A549 (cell line): ENCODE data around the gene MYO18B. TPM values are rescaled to one million over a fixed set of nuclear protein-coding genes. Genes with fewer than 3 reads are reported as not detected.

Source experiments
- ATAC-seq, 2 experiments: fragments of 200-7000 bp in 1 of 2; fragments of >200 bp in 1 of 2; cut with Nextera tagmentation in 1 of 2; cut with Tn5 transposase in 1 of 2; 3 replicates each; pipeline versions ENCODE4 v1.8.0 to v1.9.1; 2018 to 2020; ENCODE audit warnings: mild to moderate bottlenecking in 1 of 2, moderate library complexity in 1 of 2
- CTCF ChIA-PET: fragments of 300-600 bp; sonication (Branson Sonifier 250); formaldehyde crosslinking; extraction: SDS; loops from one replicate; lab custom pipeline; 2021; ENCODE audit warnings: antibody characterized with exemption, inconsistent platforms; lab: Yijun Ruan, JAX
- POLR2A ChIA-PET: fragments of 350-600 bp; formaldehyde crosslinking; extraction: SDS; loops from one replicate; lab custom pipeline; 2021; ENCODE audit warnings: antibody characterized with exemption, inconsistent platforms; lab: Yijun Ruan, JAX
- DNase-seq, 2 experiments: peaks; one replicate each; pipeline versions ENCODE4 v3.0.0 to v3.0.0-alpha.2; 2011 to 2016; ENCODE audit warnings: low read depth in 1 of 2, low spot score in 1 of 2
- FAIRE-seq: peaks from 2 replicates; lab custom pipeline; 2011; peaks lifted over from hg19 to GRCh38; lab: Jason Lieb, UNC
- H3K27ac ChIP-seq, 2 experiments: fragments of >200 bp; sonication (Bioruptor Twin); formaldehyde crosslinking; 3 replicates each; pipeline ENCODE4 v1.5.1; 2016 to 2017
- H3K4me1 ChIP-seq: fragments of >200 bp; sonication (Bioruptor Twin); formaldehyde crosslinking; 3 replicates; pipeline ENCODE4 v1.6.1; 2016
- H3K4me2 ChIP-seq: fragments of >200 bp; sonication (Bioruptor Twin); formaldehyde crosslinking; 3 replicates; pipeline ENCODE4 v1.6.1; 2016
- H3K4me3 ChIP-seq: fragments of >200 bp; sonication (Bioruptor Twin); formaldehyde crosslinking; 3 replicates; pipeline ENCODE4 v1.5.1; 2016
- H3K9me3 ChIP-seq: fragments of >200 bp; sonication (Bioruptor Twin); formaldehyde crosslinking; 3 replicates; pipeline ENCODE4 v1.6.1; 2016
- CBX2 ChIP-seq: fragments of 200-600 bp; sonication (generic); IDR thresholded peaks from 2 replicates; pipeline ENCODE4 v1.6.1; 2016; ENCODE audit warnings: low read depth, mild to moderate bottlenecking, borderline replicate concordance
- CEBPB ChIP-seq, 2 experiments: fragments of >200 bp in 1 of 2; sonication (Bioruptor Twin) in 1 of 2; formaldehyde crosslinking in 1 of 2; IDR thresholded peaks; 2 replicates each; pipeline ENCODE4 v1.6.1; 2012 to 2016
- EHMT2 ChIP-seq: fragments of 200-600 bp; sonication (generic); IDR thresholded peaks from 2 replicates; pipeline ENCODE4 v1.6.1; 2016; ENCODE audit warnings: antibody characterized with exemption, low read depth, mild to moderate bottlenecking, moderate library complexity
- EP300 ChIP-seq, 2 experiments: fragments of >200 bp; sonication (Bioruptor Twin); formaldehyde crosslinking; IDR thresholded peaks; 2 replicates in 1 of 2; 3 replicates in 1 of 2; pipeline ENCODE4 v1.6.1; 2016 to 2017
- ESRRA ChIP-seq: fragments of 150-350 bp; IDR thresholded peaks from 2 replicates; pipeline ENCODE4 v1.6.1; 2014; ENCODE audit warnings: mild to moderate bottlenecking, low read length, borderline replicate concordance
- HDAC2 ChIP-seq: fragments of 200-600 bp; sonication (generic); IDR thresholded peaks from 2 replicates; pipeline ENCODE4 v1.6.1; 2016
- HEYL ChIP-seq: fragments of 250-450 bp; sonication (Bioruptor Pico); IDR thresholded peaks from 2 replicates; pipeline ENCODE4 v1.8.0; 2021; ENCODE audit warnings: mild to moderate bottlenecking, moderate library complexity
- JUN ChIP-seq, 2 experiments: fragments of >200 bp; sonication (Bioruptor Twin); formaldehyde crosslinking; IDR thresholded peaks; 2 replicates in 1 of 2; 3 replicates in 1 of 2; pipeline ENCODE4 v1.6.1; 2016 to 2017
- KDM5A ChIP-seq: fragments of 200-600 bp; sonication (generic); IDR thresholded peaks from 2 replicates; pipeline ENCODE4 v1.6.1; 2016; ENCODE audit warnings: antibody characterized with exemption, mild to moderate bottlenecking
- MAZ ChIP-seq: fragments of 150-350 bp; IDR thresholded peaks from 2 replicates; pipeline ENCODE4 v1.6.1; 2014; ENCODE audit warnings: antibody characterized with exemption, low read depth, low read length, borderline replicate concordance
- PBX3 ChIP-seq: IDR thresholded peaks from 2 replicates; pipeline ENCODE4 v1.6.1; 2012
- PHF8 ChIP-seq: fragments of 200-600 bp; sonication (generic); IDR thresholded peaks from 2 replicates; pipeline ENCODE4 v1.6.1; 2016; ENCODE audit warnings: low read depth, mild to moderate bottlenecking, antibody characterized with exemption, moderate library complexity, borderline replicate concordance
- RAD21 ChIP-seq, 2 experiments: fragments of >200 bp in 1 of 2; sonication (Bioruptor Twin) in 1 of 2; formaldehyde crosslinking in 1 of 2; IDR thresholded peaks in 1 of 2; conservative IDR thresholded peaks in 1 of 2; 2 replicates in 1 of 2; 3 replicates in 1 of 2; pipeline ENCODE4 v1.6.1; 2012 to 2018; ENCODE audit warnings: inconsistent platforms in 1 of 2
- RARB ChIP-seq: fragments of 250-450 bp; sonication (Bioruptor Pico); IDR thresholded peaks from 2 replicates; pipeline ENCODE4 v1.8.0; 2021; ENCODE audit warnings: mild to moderate bottlenecking, moderate library complexity
- RCOR1 ChIP-seq: fragments of 150-350 bp; IDR thresholded peaks from 2 replicates; pipeline ENCODE4 v1.6.1; 2014; ENCODE audit warnings: antibody characterized with exemption, low read length, low read depth
- RFX5 ChIP-seq: fragments of 450-650 bp; IDR thresholded peaks from 2 replicates; pipeline ENCODE4 v1.7.1; 2014; ENCODE audit warnings: antibody characterized with exemption, mild to moderate bottlenecking, moderate library complexity
- SREBF2 ChIP-seq: fragments of 450-650 bp; IDR thresholded peaks from 2 replicates; pipeline ENCODE4 v1.6.1; 2014; ENCODE audit warnings: mild to moderate bottlenecking, moderate library complexity
- ZSCAN20 ChIP-seq: fragments of 250-450 bp; sonication (Bioruptor Pico); IDR thresholded peaks from 2 replicates; pipeline ENCODE4 v1.8.0; 2022; ENCODE audit warnings: mild to moderate bottlenecking, moderate library complexity
- WGBS: methylation state at CpG from one replicate; pipeline ENCODE4 v1.1.6; 2017; ENCODE audit errors: missing lambda C conversion rate; 5-methylcytosine and 5-hydroxymethylcytosine counted together
- polyA plus RNA-seq, 4 experiments: library from polyadenylated mRNA; depleted of rRNA in 3 of 4; stranded (reverse); fragments of >200 nt; fragmentation: RNase III in 1 of 4; extraction: RNeasy Plus Mini Kit Qiagen cat#74134 plus additional on column Dnase treatment in 1 of 4; gene quantifications; 2 replicates in 3 of 4; 3 replicates in 1 of 4; pipeline ENCODE4 v1.2.3, GENCODE V29; 2011 to 2017
- TF ChIP-seq, protein P1 (sequence below): fragments of 250-450 bp; sonication (Bioruptor Pico); IDR thresholded peaks from 2 replicates; pipeline ENCODE4 v1.5.0; 2020; ENCODE audit warnings: low read depth, mild to moderate bottlenecking, moderate library complexity
- TF ChIP-seq, protein P2 (sequence below): fragments of 250-450 bp; sonication (Bioruptor Pico); IDR thresholded peaks from 2 replicates; pipeline ENCODE4 v1.5.0; 2021; ENCODE audit warnings: mild to moderate bottlenecking, moderate library complexity, borderline replicate concordance

MYO18B gene
- polyA plus RNA-seq, 2 of the 4 experiments (the other 2 are of a cell fraction), result 0.01 TPM

GRCh38 chr22:26054841-26055605, 313.0 kb downstream of the MYO18B start:
- Histone ChIP-seq H3K4me3 (no peak overlapping the region), H3K27ac (no peak overlapping the region), H3K4me2 (no peak overlapping the region), H3K4me1 (no peaks in the 10 kb centered on the region), H3K9me3 (no peaks in the 10 kb centered on the region)
- 0% methylated on average over 6 of the region's 6 CpGs for WGBS
- ATAC-seq (no peak), FAIRE-seq (no peak), DNase-seq (no peak)
- ChIA-PET CTCF (interaction anchor here (1.0 kb wide), 1 partner anchor 8 kb away, joined by 3 read pairs; no protein-coding TSS in a partner anchor), POLR2A (no interaction called here)
- TF ChIP-seq CBX2 (no peak), CEBPB (IDR thresholded peaks at IDR 0.05) (no peak), ESRRA (no peak), HDAC2 (no peak), HEYL (CRISPR knock-in tag) (no peak), EP300 (IDR thresholded peaks at IDR 0.05) (no peak), SREBF2 (no peak), KDM5A (no peak), ZSCAN20 (CRISPR knock-in tag) (no peak), RAD21 (conservative IDR thresholded peaks at IDR 0.05 in 1 of 2, IDR thresholded peaks at IDR 0.05 in 1 of 2) (no peak), RCOR1 (no peak), JUN (IDR thresholded peaks at IDR 0.05) (no peak), RARB (CRISPR knock-in tag) (no peak), PHF8 (no peak), RFX5 (no peak), MAZ (no peak), EHMT2 (no peak), PBX3 (no peak)
- TF ChIP-seq, protein P1, sequence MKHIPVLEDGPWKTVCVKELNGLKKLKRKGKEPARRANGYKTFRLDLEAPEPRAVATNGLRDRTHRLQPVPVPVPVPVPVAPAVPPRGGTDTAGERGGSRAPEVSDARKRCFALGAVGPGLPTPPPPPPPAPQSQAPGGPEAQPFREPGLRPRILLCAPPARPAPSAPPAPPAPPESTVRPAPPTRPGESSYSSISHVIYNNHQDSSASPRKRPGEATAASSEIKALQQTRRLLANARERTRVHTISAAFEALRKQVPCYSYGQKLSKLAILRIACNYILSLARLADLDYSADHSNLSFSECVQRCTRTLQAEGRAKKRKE (CRISPR knock-in tag), result no peak
- TF ChIP-seq, protein P2, sequence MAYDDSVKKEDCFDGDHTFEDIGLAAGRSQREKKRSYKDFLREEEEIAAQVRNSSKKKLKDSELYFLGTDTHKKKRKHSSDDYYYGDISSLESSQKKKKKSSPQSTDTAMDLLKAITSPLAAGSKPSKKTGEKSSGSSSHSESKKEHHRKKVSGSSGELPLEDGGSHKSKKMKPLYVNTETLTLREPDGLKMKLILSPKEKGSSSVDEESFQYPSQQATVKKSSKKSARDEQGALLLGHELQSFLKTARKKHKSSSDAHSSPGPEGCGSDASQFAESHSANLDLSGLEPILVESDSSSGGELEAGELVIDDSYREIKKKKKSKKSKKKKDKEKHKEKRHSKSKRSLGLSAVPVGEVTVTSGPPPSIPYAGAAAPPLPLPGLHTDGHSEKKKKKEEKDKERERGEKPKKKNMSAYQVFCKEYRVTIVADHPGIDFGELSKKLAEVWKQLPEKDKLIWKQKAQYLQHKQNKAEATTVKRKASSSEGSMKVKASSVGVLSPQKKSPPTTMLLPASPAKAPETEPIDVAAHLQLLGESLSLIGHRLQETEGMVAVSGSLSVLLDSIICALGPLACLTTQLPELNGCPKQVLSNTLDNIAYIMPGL, result no peak

DNA sequence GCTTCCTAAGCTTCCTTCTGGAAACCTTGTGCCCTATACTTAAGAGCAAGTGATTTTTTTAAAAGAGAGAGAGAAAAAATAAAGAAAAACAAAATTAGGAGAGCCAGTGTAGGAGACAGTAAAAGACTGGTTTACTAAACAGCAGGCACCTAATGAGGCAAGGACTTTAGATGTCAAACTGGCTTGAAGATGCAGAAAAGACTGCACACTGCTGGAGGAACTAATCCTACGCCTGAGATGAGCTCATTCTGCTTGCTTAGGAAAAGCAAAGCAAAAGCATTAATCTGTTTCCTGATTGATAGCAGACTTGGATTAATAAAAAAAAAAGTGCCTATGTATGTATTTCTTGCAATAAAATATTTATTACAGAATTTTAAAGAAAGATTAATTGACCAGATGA, 313.7 kb downstream of the MYO18B start:
- no peak overlapping the region for H3K4me2 ChIP-seq
- ChIA-PET CTCF (no interaction called here), POLR2A (no interaction called here)
- H3K9me3 ChIP-seq, result no peaks in the 10 kb centered on the region
- FAIRE-seq, result no peak
- no peak for ATAC-seq
- no peak for DNase-seq
- no peak for TF ChIP-seq EHMT2
- H3K4me3 ChIP-seq, result no peak overlapping the region
- H3K4me1 ChIP-seq, result no peaks in the 10 kb centered on the region
- WGBS, result 10% methylated on average over 1 of the region's 1 CpG
- H3K27ac ChIP-seq, result no peak overlapping the region
